Tibial nerve (tissue), 4 donors: ENCODE measurements around the gene SF3B5. TPM values are rescaled to one million over a fixed set of nuclear protein-coding genes. Genes with fewer than 3 reads are reported as not detected.

Experiments
- DNase-seq, 2 donors: peaks; one replicate each; pipeline ENCODE4 v3.0.0-alpha.2; 2019; ENCODE audit warnings: low spot score in 2 of 2
- H3K27ac ChIP-seq, 4 donors: fragments of 200-600 bp; sonication (generic) in 3 of 4; one replicate each; pipeline ENCODE4 v1.5.1; 2017 to 2019; ENCODE audit warnings: mild to moderate bottlenecking in 1 of 4
- H3K27me3 ChIP-seq, 2 donors: fragments of 200-600 bp; sonication (generic) in 1 of 2; one replicate each; pipeline versions ENCODE4 v1.5.1 to v1.6.0; 2017 to 2019
- H3K36me3 ChIP-seq, 3 donors: fragments of 200-600 bp; sonication (generic); one replicate each; pipeline ENCODE4 v1.5.1; 2018 to 2019
- H3K4me1 ChIP-seq, 4 donors: fragments of 200-600 bp; sonication (generic) in 3 of 4; one replicate each; pipeline ENCODE4 v1.5.1; 2017 to 2019
- H3K4me3 ChIP-seq, 4 donors: fragments of 200-600 bp; sonication (generic) in 3 of 4; one replicate each; pipeline ENCODE4 v1.5.1; 2017 to 2019; ENCODE audit warnings: mild to moderate bottlenecking in 1 of 4, moderate library complexity in 1 of 4
- H3K9me3 ChIP-seq, 4 donors: fragments of 200-600 bp; sonication (generic) in 3 of 4; one replicate each; pipeline ENCODE4 v1.5.1; 2017 to 2019
- CTCF ChIP-seq, 5 experiments: fragments of 200-600 bp in 3 of 5; fragments of 450-650 bp in 2 of 5; sonication (generic) in 3 of 5; IDR thresholded peaks; one replicate each; pipeline ENCODE4 v1.5.1; 2016 to 2019; ENCODE audit warnings: antibody characterized with exemption in 5 of 5, mild to moderate bottlenecking in 3 of 5, moderate library complexity in 2 of 5
- EP300 ChIP-seq, 2 donors: sonication (generic); formaldehyde crosslinking; IDR thresholded peaks; one replicate each; pipeline ENCODE4 v1.6.1; 2017; ENCODE audit warnings: antibody characterized with exemption in 2 of 2, mild to moderate bottlenecking in 1 of 2
- POLR2A ChIP-seq, 2 donors: fragments of 450-650 bp; IDR thresholded peaks; one replicate each; pipeline ENCODE4 v1.6.1; 2017; ENCODE audit warnings: antibody characterized with exemption in 2 of 2, mild to moderate bottlenecking in 2 of 2, moderate library complexity in 2 of 2
- WGBS, 2 donors: methylation state at CpG; one replicate each; pipeline ENCODE4 v1.1.5; 2018; 5-methylcytosine and 5-hydroxymethylcytosine counted together
- total RNA-seq, 4 donors: library from RNA; depleted of rRNA; stranded (reverse); fragments of >200 nt; gene quantifications; one replicate each; pipeline ENCODE4 v1.1.0, GENCODE V29; 2016

Gene SF3B5
- total RNA-seq, 4 donors from 2014 or later: 99.8 to 155 (median 118) TPM

- TF ChIP-seq POLR2A (IDR thresholded peaks at IDR 0.05) (no peak), CTCF (IDR thresholded peaks at IDR 0.05) (no peak)
Observed at GRCh38 chr6:144075875-144076274, 19.5 kb downstream of the SF3B5 start.

GRCh38 chr6:144075187-144075586, 20.2 kb downstream of the SF3B5 start:
- TF ChIP-seq POLR2A (IDR thresholded peaks at IDR 0.05) (no peak), EP300 (IDR thresholded peaks at IDR 0.05) (no peak), CTCF (IDR thresholded peaks at IDR 0.05) (no peak)
- Histone ChIP-seq H3K27me3 (no peaks in the 10 kb centered on the region), H3K27ac (no peak overlapping the region), H3K4me3 (no peak overlapping the region), H3K36me3 (no peaks in the 10 kb centered on the region), H3K9me3 (no peaks in the 10 kb centered on the region), H3K4me1 (no peaks in the 10 kb centered on the region)
- no peak for DNase-seq
- WGBS, 2 donors: 59 to 80% methylated on average over 3 of the region's 3 CpGs

More at GRCh38 chr6:144075875-144076274, 19.5 kb downstream of the SF3B5 start:
- DNase-seq: no peak
- Histone ChIP-seq H3K4me1 (no peaks in the 10 kb centered on the region), H3K36me3 (no peaks in the 10 kb centered on the region), H3K9me3 (no peaks in the 10 kb centered on the region), H3K27me3 (no peaks in the 10 kb centered on the region), H3K27ac (no peak overlapping the region), H3K4me3 (no peak overlapping the region)
- WGBS, 2 donors: 88 to 91% methylated on average over 1 of the region's 1 CpG

- no peak for DNase-seq
- H3K27ac ChIP-seq: no peak overlapping the region
- H3K4me1 ChIP-seq: no peaks in the 10 kb centered on the region
- H3K9me3 ChIP-seq: no peaks in the 10 kb centered on the region
- H3K36me3 ChIP-seq: no peaks in the 10 kb centered on the region
- H3K27me3 ChIP-seq: no peaks in the 10 kb centered on the region
- H3K4me3 ChIP-seq: no peak overlapping the region
- TF ChIP-seq CTCF (IDR thresholded peaks at IDR 0.05) (no peak), EP300 (IDR thresholded peaks at IDR 0.05) (no peak), POLR2A (IDR thresholded peaks at IDR 0.05) (no peak)
- 82 to 83% methylated on average over 3 of the region's 3 CpGs for WGBS, 2 donors
Observed at GRCh38 chr6:144073024-144073423, 22.3 kb downstream of the SF3B5 start.

- TF ChIP-seq EP300 (IDR thresholded peaks at IDR 0.05) (no peak), CTCF (IDR thresholded peaks at IDR 0.05) (no peak), POLR2A (IDR thresholded peaks at IDR 0.05) (no peak)
- 73 to 74% methylated on average over 3 of the region's 3 CpGs for WGBS, 2 donors
- H3K4me1 ChIP-seq: peaks cover 0 to 8% (median 2%) of the 10 kb centered on the region in 4 donors
- no peaks in the 10 kb centered on the region for H3K36me3 ChIP-seq
- no peak overlapping the region for H3K4me3 ChIP-seq
- no peak overlapping the region for H3K27ac ChIP-seq
- peaks cover 0 to 12% of the 10 kb centered on the region in 2 donors for H3K27me3 ChIP-seq
- no peak for DNase-seq
- H3K9me3 ChIP-seq: no peaks in the 10 kb centered on the region
Observed at GRCh38 chr6:144069506-144069905, 25.9 kb downstream of the SF3B5 start.

GRCh38 chr6:144068794-144069193, 26.6 kb downstream of the SF3B5 start:
- no peak overlapping the region for H3K27ac ChIP-seq
- 88 to 89% methylated on average over 3 of the region's 3 CpGs for WGBS, 2 donors
- no peaks in the 10 kb centered on the region for H3K9me3 ChIP-seq
- no peak for DNase-seq
- peaks cover 0 to 15% (median 2%) of the 10 kb centered on the region in 4 donors for H3K4me1 ChIP-seq
- no peak for TF ChIP-seq CTCF (IDR thresholded peaks at IDR 0.05)
- TF ChIP-seq POLR2A (IDR thresholded peaks at IDR 0.05): no peak
- TF ChIP-seq EP300 (IDR thresholded peaks at IDR 0.05): no peak
- H3K4me3 ChIP-seq: no peak overlapping the region
- H3K27me3 ChIP-seq: peaks cover 0 to 13% of the 10 kb centered on the region in 2 donors
- H3K36me3 ChIP-seq: no peaks in the 10 kb centered on the region
